HEK293T (cell line): ENCODE data around the gene MAGEB17.

ENCODE experiments used
- ELF4 ChIP-seq: fragments of 450-650 bp; IDR thresholded peaks from 2 replicates; pipeline ENCODE4 v1.6.1; 2017; ENCODE audit warnings: antibody characterized with exemption
- FOXA1 ChIP-seq: fragments of 450-650 bp; IDR thresholded peaks from 2 replicates; pipeline ENCODE4 v1.6.1; 2016; ENCODE audit warnings: mild to moderate bottlenecking
- SP1 ChIP-seq: fragments of 450-650 bp; IDR thresholded peaks from 2 replicates; pipeline ENCODE4 v1.6.1; 2017

DNA sequence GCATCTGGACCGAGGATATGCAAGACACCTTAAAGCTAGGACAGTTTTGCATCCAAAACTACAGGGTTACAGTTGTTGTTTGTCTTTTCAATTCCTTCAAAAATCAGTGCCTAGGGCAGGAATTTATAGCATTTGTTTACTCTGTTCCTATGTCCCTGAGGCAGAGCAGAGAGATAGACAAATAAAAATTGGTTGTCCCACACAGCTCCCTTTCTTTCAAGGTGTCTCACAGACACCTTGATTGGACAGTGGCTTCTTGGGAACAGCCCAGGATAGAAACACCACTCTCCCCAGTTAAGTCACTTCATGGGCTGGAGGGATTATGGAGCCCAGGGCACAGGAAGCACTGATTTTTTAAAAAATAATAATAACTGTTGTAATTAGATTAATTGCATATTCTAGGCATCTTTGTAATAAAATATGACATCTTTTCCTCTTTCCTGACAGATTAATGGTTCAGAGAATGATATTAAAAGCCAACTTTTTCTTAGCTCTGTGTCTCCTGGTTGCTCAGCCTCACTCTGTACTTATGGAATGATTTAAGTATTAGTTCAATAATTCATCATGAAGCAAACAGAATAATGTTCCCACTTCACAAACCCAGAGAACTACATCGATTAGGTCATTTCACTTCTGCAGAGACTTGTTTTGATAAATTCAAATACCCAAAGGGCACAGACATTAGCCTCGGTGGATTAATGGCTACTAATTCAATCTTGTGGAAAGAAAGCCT lies 8.2 kb downstream of the MAGEB17 start:
- TF ChIP-seq ELF4 (no peak), FOXA1 (no peak), SP1 (no peak)
